GM12878 (cell line): Measurements from ENCODE around the gene TMBIM1. TPM values are rescaled to one million over a fixed set of nuclear protein-coding genes. Genes with fewer than 3 reads are reported as not detected.
"Not testable (repeated sequence)": the region's sequence is repeated elsewhere in the genome, so short reads cannot be mapped to it uniquely, and the experiment has no call there.

ENCODE experiments used
- ATAC-seq: fragments of 200-7000 bp; cut with Tn5 transposase; 3 replicates; pipeline ENCODE4 v1.9.1; 2020; ENCODE audit warnings: mild to moderate bottlenecking, moderate library complexity
- BruUV-seq: library from RNA; stranded (reverse); fragments of 400-500 nt; replicated peaks from 2 replicates; lab custom pipeline; 2021; lab: Mats Ljungman, UMichigan
- CTCF ChIA-PET: fragments of 300-600 bp; sonication (Branson Sonifier 250); formaldehyde crosslinking; extraction: SDS; loops from one replicate; lab custom pipeline; 2021; ENCODE audit warnings: inconsistent platforms; lab: Yijun Ruan, JAX
- POLR2A ChIA-PET: fragments of 350-600 bp; formaldehyde crosslinking; extraction: SDS; loops from one replicate; lab custom pipeline; 2021; ENCODE audit warnings: inconsistent platforms; lab: Charles Lee
- RAD21 ChIA-PET: fragments of 300-600 bp; sonication (Branson Sonifier 250); formaldehyde crosslinking; loops from one replicate; lab custom pipeline; 2023; ENCODE audit warnings: antibody characterized with exemption; ENCODE audit not compliant: unreplicated experiment; lab: Charles Lee
- SMC1A ChIA-PET: fragments of 300-600 bp; sonication (Branson Sonifier 250); formaldehyde crosslinking; loops from one replicate; lab custom pipeline; 2023; ENCODE audit not compliant: unreplicated experiment, uncharacterized antibody; lab: Charles Lee
- DNase-seq: peaks from one replicate; pipeline ENCODE4 v3.0.0-alpha.2; 2011; ENCODE audit warnings: low read depth, low spot score
- FAIRE-seq: peaks from 3 replicates; lab custom pipeline; 2011; peaks lifted over from hg19 to GRCh38; lab: Jason Lieb, UNC
- H2AFZ ChIP-seq: 2 replicates; pipeline ENCODE4 v1.6.0; 2011; ENCODE audit warnings: low read depth, low read length, control low read depth; ENCODE audit not compliant: control insufficient read depth
- H3K27ac ChIP-seq: 2 replicates; pipeline ENCODE4 v1.5.1; 2011; ENCODE audit warnings: control low read depth; ENCODE audit not compliant: control insufficient read depth, insufficient read depth
- H3K27me3 ChIP-seq, 2 experiments: replicated peaks in 1 of 2; 2 replicates each; pipeline versions ENCODE4 v1.6.0 to v1.6.1; 2011; ENCODE audit warnings: low read length in 1 of 2; ENCODE audit not compliant: control insufficient read depth in 2 of 2, insufficient read depth in 2 of 2
- H3K36me3 ChIP-seq, 2 experiments: 2 replicates each; pipeline ENCODE4 v1.5.1; 2011; ENCODE audit warnings: low read length in 1 of 2; ENCODE audit not compliant: control insufficient read depth in 2 of 2, insufficient read depth in 2 of 2
- H3K4me1 ChIP-seq: 2 replicates; pipeline ENCODE4 v1.6.1; 2011; ENCODE audit warnings: mild to moderate bottlenecking, low read length, moderate library complexity, mixed read lengths; ENCODE audit not compliant: control insufficient read depth, insufficient read depth
- H3K4me2 ChIP-seq: 2 replicates; pipeline ENCODE4 v1.6.0; 2011; ENCODE audit warnings: control low read depth; ENCODE audit not compliant: control insufficient read depth, insufficient read depth
- H3K4me3 ChIP-seq: fragments of 200-600 bp; sonication (generic); 2 replicates; pipeline ENCODE4 v1.5.1; 2016
- H3K79me2 ChIP-seq: 2 replicates; pipeline ENCODE4 v1.6.0; 2011; ENCODE audit warnings: low read length; ENCODE audit not compliant: control insufficient read depth, insufficient read depth
- H3K9ac ChIP-seq: 2 replicates; pipeline ENCODE4 v1.8.0; 2011; ENCODE audit warnings: low read length, control low read depth, mixed read lengths; ENCODE audit not compliant: control insufficient read depth, insufficient read depth
- H3K9me3 ChIP-seq: replicated peaks from 3 replicates; pipeline ENCODE4 v1.5.1; 2011; ENCODE audit warnings: mild to moderate bottlenecking, low read length; ENCODE audit not compliant: control insufficient read depth, insufficient read depth
- H4K20me1 ChIP-seq: 2 replicates; pipeline ENCODE4 v1.6.0; 2011; ENCODE audit not compliant: control insufficient read depth, insufficient read depth
- PAX5 ChIP-seq: IDR thresholded peaks from 2 replicates; pipeline ENCODE4 v1.6.1; 2011; ENCODE audit warnings: low read depth, low read length, borderline replicate concordance
- RAD21 ChIP-seq: IDR thresholded peaks from 2 replicates; pipeline ENCODE4 v1.6.1; 2011; ENCODE audit warnings: mild to moderate bottlenecking, low read depth, low read length, moderate library complexity; ENCODE audit not compliant: insufficient read depth
- SMC3 ChIP-seq: IDR thresholded peaks from 2 replicates; pipeline ENCODE4 v1.6.1; 2011; ENCODE audit warnings: low read length, improper control_type of control experiment, borderline replicate concordance
- YY1 ChIP-seq: IDR thresholded peaks from 2 replicates; pipeline ENCODE4 v1.6.1; 2011; ENCODE audit warnings: low read depth, mild to moderate bottlenecking, low read length
- WGBS: methylation state at CpG from one replicate; pipeline ENCODE4 v1.1.6; 2016; ENCODE audit warnings: low lambda C conversion rate; ENCODE audit not compliant: insufficient replicate concordance, insufficient coverage; ENCODE audit errors: missing lambda C conversion rate; 5-methylcytosine and 5-hydroxymethylcytosine counted together
- in situ Hi-C: fragments of 300-500 bp; cut with MboI; formaldehyde crosslinking; loops from 9 replicates; pipeline ENCODE4 v1.14.3; 2018; ENCODE audit warnings: mixed read lengths
- intact Hi-C: fragments of 100-400 bp; cut with micrococcal nuclease; formaldehyde crosslinking; loops from one replicate; pipeline ENCODE4 v1.14.2; 2022; ENCODE audit not compliant: unreplicated experiment
- polyA plus RNA-seq, 11 experiments: library from polyadenylated mRNA; depleted of rRNA in 4 of 11; unstranded in 6 of 11; stranded (reverse) in 5 of 11; fragments of >200 nt; fragmentation: Nextera tagmentation in 4 of 11; fragmentation: Illumina TruSeq in 1 of 11; extraction: Ambion mirVana in 4 of 11; extraction: Trizol in 1 of 11; gene quantifications; 1 replicate in 1 of 11; 2 replicates in 10 of 11; pipeline versions ENCODE4 v1.2.1 to v1.2.3, GENCODE V29; 2011 to 2016; ENCODE audit warnings: inconsistent platforms in 2 of 11, missing spikeins in 2 of 11, low read depth in 1 of 11
- total RNA-seq, 4 experiments: library from RNA; depleted of rRNA in 3 of 4; stranded (reverse); fragments of >200 nt in 3 of 4; fragmentation: Illumina TruSeq in 1 of 4; extraction: Trizol in 1 of 4; gene quantifications; 2 replicates each; pipeline versions ENCODE4 v1.2.1 to v1.2.3, GENCODE V29; 2013 to 2021
- TF ChIP-seq, protein P1 (sequence below): fragments of 450-650 bp; IDR thresholded peaks from 2 replicates; pipeline ENCODE4 v1.6.1; 2017; ENCODE audit warnings: mild to moderate bottlenecking, low read depth, inconsistent platforms; ENCODE audit not compliant: poor library complexity, severe bottlenecking
- TF ChIP-seq, protein P2 (sequence below): IDR thresholded peaks from 2 replicates; pipeline ENCODE4 v1.6.1; 2012; ENCODE audit warnings: low read depth, low read length, improper control_type of control experiment

The TMBIM1 gene
- total and polyA plus RNA-seq, 10 of the 15 experiments (the other 5 are each of a cell fraction or from before 2014, with no cell fraction given): 6.1 to 38.3 (median 26.2) TPM

DNA sequence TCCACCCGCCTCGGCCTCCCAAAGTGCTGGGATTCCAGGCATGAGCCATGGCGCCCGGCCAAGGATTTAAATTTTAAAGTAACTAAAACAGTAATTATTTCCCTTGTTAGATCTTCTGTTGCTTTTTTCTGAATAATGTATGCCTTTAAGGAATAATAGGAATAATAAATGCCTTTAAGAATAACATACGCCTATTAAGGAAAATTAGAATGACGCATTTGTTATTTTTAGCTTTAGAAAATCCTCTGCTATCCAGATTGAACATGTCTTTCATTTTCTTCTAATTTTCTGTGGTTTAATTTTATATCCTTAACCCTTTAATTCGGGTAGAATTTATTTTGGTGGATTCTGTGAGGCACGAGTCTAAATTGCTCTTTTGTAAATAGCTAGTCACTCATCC, 23.1 kb upstream of the TMBIM1 start (continued):
- TF ChIP-seq, protein P1, sequence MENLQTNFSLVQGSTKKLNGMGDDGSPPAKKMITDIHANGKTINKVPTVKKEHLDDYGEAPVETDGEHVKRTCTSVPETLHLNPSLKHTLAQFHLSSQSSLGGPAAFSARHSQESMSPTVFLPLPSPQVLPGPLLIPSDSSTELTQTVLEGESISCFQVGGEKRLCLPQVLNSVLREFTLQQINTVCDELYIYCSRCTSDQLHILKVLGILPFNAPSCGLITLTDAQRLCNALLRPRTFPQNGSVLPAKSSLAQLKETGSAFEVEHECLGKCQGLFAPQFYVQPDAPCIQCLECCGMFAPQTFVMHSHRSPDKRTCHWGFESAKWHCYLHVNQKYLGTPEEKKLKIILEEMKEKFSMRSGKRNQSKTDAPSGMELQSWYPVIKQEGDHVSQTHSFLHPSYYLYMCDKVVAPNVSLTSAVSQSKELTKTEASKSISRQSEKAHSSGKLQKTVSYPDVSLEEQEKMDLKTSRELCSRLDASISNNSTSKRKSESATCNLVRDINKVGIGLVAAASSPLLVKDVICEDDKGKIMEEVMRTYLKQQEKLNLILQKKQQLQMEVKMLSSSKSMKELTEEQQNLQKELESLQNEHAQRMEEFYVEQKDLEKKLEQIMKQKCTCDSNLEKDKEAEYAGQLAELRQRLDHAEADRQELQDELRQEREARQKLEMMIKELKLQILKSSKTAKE: no peak
- TF ChIP-seq, protein P2, sequence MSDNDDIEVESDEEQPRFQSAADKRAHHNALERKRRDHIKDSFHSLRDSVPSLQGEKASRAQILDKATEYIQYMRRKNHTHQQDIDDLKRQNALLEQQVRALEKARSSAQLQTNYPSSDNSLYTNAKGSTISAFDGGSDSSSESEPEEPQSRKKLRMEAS: no peak
- TF ChIP-seq YY1 (no peak), SMC3 (no peak), RAD21 (no peak), PAX5 (no peak)

DNA sequence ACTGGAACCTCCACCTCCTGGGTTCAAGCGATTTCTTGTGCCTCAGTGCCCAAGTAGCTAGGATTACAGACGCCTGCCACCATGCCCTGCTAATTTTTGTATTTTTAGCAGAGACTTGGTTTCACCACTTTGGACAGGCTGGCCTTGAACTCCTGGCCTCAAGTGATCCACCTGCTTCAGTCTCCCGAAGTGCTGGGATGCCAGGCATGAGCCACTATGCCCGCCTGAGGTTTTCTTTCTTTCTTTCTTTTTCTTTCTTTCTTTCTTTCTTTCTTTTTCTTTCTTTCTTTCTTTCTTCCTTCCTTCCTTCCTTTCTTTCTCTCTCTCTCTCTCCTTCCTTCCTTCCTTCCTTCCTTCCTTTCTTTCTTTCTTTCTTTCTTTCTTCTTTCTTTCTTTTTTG, 22.5 kb upstream of the TMBIM1 start:
- RAD21 ChIA-PET: interaction anchor here (0.8 kb wide), 1 partner anchor 42 kb away, joined by 3 read pairs; no protein-coding TSS in a partner anchor
- FAIRE-seq, POLR2A ChIA-PET, H3K4me1 ChIP-seq, intact Hi-C loops, H3K9me3 ChIP-seq, H3K79me2 ChIP-seq, H3K4me3 ChIP-seq, H3K36me3 ChIP-seq, in situ Hi-C loops, H2AFZ ChIP-seq, BruUV-seq, H4K20me1 ChIP-seq, DNase-seq, H3K9ac ChIP-seq, H3K27me3 ChIP-seq, H3K4me2 ChIP-seq, H3K27ac ChIP-seq, ATAC-seq: not testable (repeated sequence)
- CTCF ChIA-PET: interaction anchor here (1.5 kb wide), 1 partner anchor 11 kb away, joined by 5 read pairs; no protein-coding TSS in a partner anchor
- SMC1A ChIA-PET: interaction anchor here (1.2 kb wide), 1 partner anchor 15 kb away, joined by 5 read pairs; no protein-coding TSS in a partner anchor
- WGBS: 41% methylated on average over 4 of the region's 4 CpGs
